Measurements from ENCODE around the gene BTG1. TPM values are rescaled to one million over a fixed set of nuclear protein-coding genes. Genes with fewer than 3 reads are reported as not detected.

BTG1 gene
- total and polyA plus RNA-seq, 9 of the 15 experiments (the other 6 are each of a cell fraction or from before 2014, with no cell fraction given), result 3.7 to 28.6 (median 7.4) TPM

DNA sequence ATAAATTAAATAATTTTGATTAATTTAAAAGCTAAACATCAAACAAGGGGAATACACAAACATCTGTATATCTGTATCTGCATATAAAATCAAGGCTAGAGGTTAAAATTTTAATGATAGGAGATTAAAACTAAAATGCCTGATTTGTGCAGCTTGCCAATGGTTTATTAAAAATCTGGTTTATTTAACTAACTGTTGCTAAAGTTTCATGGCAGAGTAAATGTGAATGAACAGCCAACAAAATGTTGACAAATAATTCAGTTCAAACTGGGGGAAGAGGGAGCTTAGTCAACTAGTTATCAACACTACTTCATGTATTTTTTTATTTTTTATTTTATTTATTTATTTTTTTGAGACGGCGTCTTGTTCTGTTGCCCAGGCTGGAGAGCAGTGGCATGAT lies 43.0 kb downstream of the BTG1 start:
- intact Hi-C loops (cut with micrococcal nuclease), result no loop called here
- ChIA-PET CTCF (ENCODE audit: low intra/inter-chr PET ratio) (no interaction called here), POLR2A (no interaction called here)
- no TSS peak for BruUV-seq (replicated peaks)
- in situ Hi-C loops (cut with MboI), result no loop called here
- Histone ChIP-seq H3K9me1 (ENCODE audit: control insufficient read depth, insufficient read depth, low read length) (no peaks in the 10 kb centered on the region), H3K9me3 (replicated peaks; ENCODE audit: control insufficient read depth, insufficient read depth, low read depth, low read length) (no peaks in the 10 kb centered on the region), H3K79me2 (ENCODE audit: control insufficient read depth, insufficient read depth, low read length) (peaks cover 2% of the 10 kb centered on the region; the same call in 1 of the 3 replicates), H3K9ac (ENCODE audit: insufficient read depth in 1 of 2, low read depth in 2 of 2, low read length in 2 of 2) (no peak overlapping the region), H4K20me1 (replicated peaks; ENCODE audit: control insufficient read depth, insufficient read depth, low read length) (no peaks in the 10 kb centered on the region), H2AFZ (ENCODE audit: low read depth, low read length) (no peak overlapping the region), H3K4me1 (replicated peaks in 1 of 2; ENCODE audit: control insufficient read depth in 2 of 2, insufficient read depth in 2 of 2, low read length in 2 of 2) (peaks cover 8 to 23% of the 10 kb centered on the region in 2 experiments; a peak in 4 of 5 replicates), H3K4me2 (ENCODE audit: insufficient read depth, low read length) (no peak overlapping the region), H3K27ac (ENCODE audit: extremely low read depth, low read depth, low read length) (no peak overlapping the region), H3K36me3 (ENCODE audit: control insufficient read depth, insufficient read depth, low read length) (no peaks in the 10 kb centered on the region), H3K27me3 (ENCODE audit: control insufficient read depth in 2 of 2, insufficient read depth in 2 of 2, low read length in 2 of 2) (no peaks in the 10 kb centered on the region), H3K4me3 (no peak overlapping the region)
- DNase-seq (ENCODE audit: extremely low read depth in 1 of 4, low spot score in 3 of 4), result no peak
- no peak for ATAC-seq
- no peak for TF ChIP-seq CREB3 (tag; conservative IDR thresholded peaks at IDR 0.05; ENCODE audit: low read depth)
- no peak for TF ChIP-seq ATF4 (CRISPR knock-in tag; IDR thresholded peaks at IDR 0.05)
- no peak for TF ChIP-seq GTF2E2 (tag; IDR thresholded peaks at IDR 0.05)
- TF ChIP-seq, protein P1, sequence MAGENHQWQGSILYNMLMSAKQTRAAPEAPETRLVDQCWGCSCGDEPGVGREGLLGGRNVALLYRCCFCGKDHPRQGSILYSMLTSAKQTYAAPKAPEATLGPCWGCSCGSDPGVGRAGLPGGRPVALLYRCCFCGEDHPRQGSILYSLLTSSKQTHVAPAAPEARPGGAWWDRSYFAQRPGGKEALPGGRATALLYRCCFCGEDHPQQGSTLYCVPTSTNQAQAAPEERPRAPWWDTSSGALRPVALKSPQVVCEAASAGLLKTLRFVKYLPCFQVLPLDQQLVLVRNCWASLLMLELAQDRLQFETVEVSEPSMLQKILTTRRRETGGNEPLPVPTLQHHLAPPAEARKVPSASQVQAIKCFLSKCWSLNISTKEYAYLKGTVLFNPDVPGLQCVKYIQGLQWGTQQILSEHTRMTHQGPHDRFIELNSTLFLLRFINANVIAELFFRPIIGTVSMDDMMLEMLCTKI (IDR thresholded peaks at IDR 0.05; ENCODE audit: partially characterized antibody), result no peak
- no peak for TF ChIP-seq MYBL2 (IDR thresholded peaks at IDR 0.05; ENCODE audit: low read depth)
- no peak for TF ChIP-seq MYBL2 (CRISPR knock-in tag; IDR thresholded peaks at IDR 0.05; ENCODE audit: borderline replicate concordance)
- no peak for TF ChIP-seq E2F1 (CRISPR knock-in tag; IDR thresholded peaks at IDR 0.05)
- no peak for TF ChIP-seq CBX2 (IDR thresholded peaks at IDR 0.05; ENCODE audit: insufficient read depth, low read length, poor library complexity, severe bottlenecking)
- TF ChIP-seq RFX1 (IDR thresholded peaks at IDR 0.05), result no peak
- no peak for TF ChIP-seq KAT2B (IDR thresholded peaks at IDR 0.05; ENCODE audit: low read depth, low read length)
- TF ChIP-seq MTA3 (IDR thresholded peaks at IDR 0.05; ENCODE audit: borderline replicate concordance), result no peak
- no peak for TF ChIP-seq BCOR (IDR thresholded peaks at IDR 0.05)
- TF ChIP-seq POLR2AphosphoS5 (IDR thresholded peaks at IDR 0.05; ENCODE audit: control insufficient read depth, insufficient read depth, low read depth, low read length), result no peak
- no peak for TF ChIP-seq SIN3A (IDR thresholded peaks at IDR 0.05; ENCODE audit: borderline replicate concordance in 2 of 2, control insufficient read depth in 1 of 2, low read depth in 2 of 2, low read length in 2 of 2)
- TF ChIP-seq CSDE1 (IDR thresholded peaks at IDR 0.05), result no peak
- no peak for TF ChIP-seq TEAD1 (CRISPR knock-in tag; IDR thresholded peaks at IDR 0.05)
- TF ChIP-seq OTX1 (CRISPR knock-in tag; IDR thresholded peaks at IDR 0.05), result no peak
- 92% methylated on average over 2 of the region's 2 CpGs for WGBS (ENCODE audit: insufficient coverage, low coverage, missing lambda C conversion rate)
- FAIRE-seq, result no peak

Measured in K562 (cell line).